Skeletal muscle satellite cell (primary cell): ENCODE results near the gene TMEFF2. TPM values are rescaled to one million over a fixed set of nuclear protein-coding genes. Genes with fewer than 3 reads are reported as not detected.

Experiments used
- H3K27me3 ChIP-seq: 2 replicates; pipeline ENCODE4 v1.7.0; 2013; ENCODE audit warnings: low read length; ENCODE audit not compliant: control insufficient read depth, insufficient read depth
- H3K36me3 ChIP-seq: 2 replicates; pipeline ENCODE4 v1.7.0; 2013; ENCODE audit warnings: mild to moderate bottlenecking, control low read depth, low read length; ENCODE audit not compliant: insufficient read depth
- H3K4me1 ChIP-seq: 2 replicates; pipeline ENCODE4 v1.7.0; 2013; ENCODE audit warnings: low read length; ENCODE audit not compliant: control insufficient read depth, insufficient read depth
- H3K4me2 ChIP-seq: 2 replicates; pipeline ENCODE4 v1.7.0; 2013; ENCODE audit warnings: mild to moderate bottlenecking, low read length
- H3K4me3 ChIP-seq: 2 replicates; pipeline ENCODE4 v1.7.0; 2013; ENCODE audit warnings: low read length
- H3K9ac ChIP-seq: 2 replicates; pipeline ENCODE4 v1.7.0; 2013; ENCODE audit warnings: mild to moderate bottlenecking, low read depth, low read length, moderate library complexity
- H3K9me3 ChIP-seq: replicated peaks from 2 replicates; pipeline ENCODE4 v1.7.0; 2013; ENCODE audit warnings: mild to moderate bottlenecking, control low read depth, low read length
- total RNA-seq: library from RNA; depleted of rRNA; stranded (reverse); fragments of >200 nt; gene quantifications from 2 replicates; pipeline ENCODE4 v1.2.3, GENCODE V29; 2012; rRNA removed

The TMEFF2 gene
- 9.2 and 13.7 TPM in 2 replicates for total RNA-seq

GRCh38 chr2:192194866-192195547, at the start of gene TMEFF2:
TMEFF2 (minus strand) TSS chr2:192194933; CDS start chr2:192194524, 409 bp downstream.
- peak within 1 kb of the TSS; percentile 94 for H3K4me2 ChIP-seq
- no peaks in the 10 kb centered on the region for H3K27me3 ChIP-seq
- H3K9ac ChIP-seq, result peak within 1 kb of the TSS; percentile 63
- no peaks in the 10 kb centered on the region for H3K9me3 ChIP-seq
- peak within 1 kb of the TSS; percentile 91 for H3K4me3 ChIP-seq
- no peaks in the 10 kb centered on the region for H3K36me3 ChIP-seq
- H3K4me1 ChIP-seq, result peaks cover 23% of the 10 kb centered on the region

- no peak overlapping the region for H3K9ac ChIP-seq
- H3K4me3 ChIP-seq, result no peak overlapping the region
- H3K27me3 ChIP-seq, result no peaks in the 10 kb centered on the region
- H3K36me3 ChIP-seq, result no peaks in the 10 kb centered on the region
- peaks cover 32% of the 10 kb centered on the region for H3K4me1 ChIP-seq
- H3K9me3 ChIP-seq, result no peaks in the 10 kb centered on the region
- no peak overlapping the region for H3K4me2 ChIP-seq
These were observed 48.8 kb upstream of the TMEFF2 start for GRCh38 chr2:192243488-192243887.

GRCh38 chr2:192236136-192236535, 41.4 kb upstream of the TMEFF2 start:
- no peak overlapping the region for H3K4me3 ChIP-seq
- no peaks in the 10 kb centered on the region for H3K9me3 ChIP-seq
- no peak overlapping the region for H3K9ac ChIP-seq
- H3K36me3 ChIP-seq, result no peaks in the 10 kb centered on the region
- H3K27me3 ChIP-seq, result no peaks in the 10 kb centered on the region
- H3K4me1 ChIP-seq, result peaks cover 15% of the 10 kb centered on the region
- H3K4me2 ChIP-seq, result peak overlapping the region; percentile 11

GRCh38 chr2:192230889-192231453, 36.2 kb upstream of the TMEFF2 start:
- H3K27me3 ChIP-seq, result no peaks in the 10 kb centered on the region
- H3K9ac ChIP-seq, result no peak overlapping the region
- H3K4me2 ChIP-seq, result peak overlapping the region; percentile 47
- H3K4me1 ChIP-seq, result peaks cover 16% of the 10 kb centered on the region
- H3K36me3 ChIP-seq, result no peaks in the 10 kb centered on the region
- no peak overlapping the region for H3K4me3 ChIP-seq
- no peaks in the 10 kb centered on the region for H3K9me3 ChIP-seq

- peaks cover 14% of the 10 kb centered on the region for H3K4me1 ChIP-seq
- no peak overlapping the region for H3K4me3 ChIP-seq
- no peak overlapping the region for H3K9ac ChIP-seq
- H3K36me3 ChIP-seq, result no peaks in the 10 kb centered on the region
- H3K4me2 ChIP-seq, result no peak overlapping the region
- no peaks in the 10 kb centered on the region for H3K9me3 ChIP-seq
- H3K27me3 ChIP-seq, result no peaks in the 10 kb centered on the region
These were observed 34.0 kb upstream of the TMEFF2 start for GRCh38 chr2:192228685-192229084.

GRCh38 chr2:192218970-192219369, 24.2 kb upstream of the TMEFF2 start:
- no peaks in the 10 kb centered on the region for H3K9me3 ChIP-seq
- H3K9ac ChIP-seq, result no peak overlapping the region
- H3K4me3 ChIP-seq, result no peak overlapping the region
- no peaks in the 10 kb centered on the region for H3K36me3 ChIP-seq
- no peak overlapping the region for H3K4me2 ChIP-seq
- no peaks in the 10 kb centered on the region for H3K27me3 ChIP-seq
- no peaks in the 10 kb centered on the region for H3K4me1 ChIP-seq

- no peaks in the 10 kb centered on the region for H3K9me3 ChIP-seq
- no peak overlapping the region for H3K4me2 ChIP-seq
- no peak overlapping the region for H3K4me3 ChIP-seq
- no peaks in the 10 kb centered on the region for H3K36me3 ChIP-seq
- H3K27me3 ChIP-seq, result no peaks in the 10 kb centered on the region
- no peaks in the 10 kb centered on the region for H3K4me1 ChIP-seq
- no peak overlapping the region for H3K9ac ChIP-seq
These were observed 23.6 kb upstream of the TMEFF2 start for GRCh38 chr2:192218377-192218776.

- no peak overlapping the region for H3K4me2 ChIP-seq
- H3K9me3 ChIP-seq, result no peaks in the 10 kb centered on the region
- H3K4me1 ChIP-seq, result no peaks in the 10 kb centered on the region
- no peaks in the 10 kb centered on the region for H3K27me3 ChIP-seq
- H3K4me3 ChIP-seq, result no peak overlapping the region
- no peak overlapping the region for H3K9ac ChIP-seq
- H3K36me3 ChIP-seq, result no peaks in the 10 kb centered on the region
These were observed 21.6 kb upstream of the TMEFF2 start for GRCh38 chr2:192216336-192216735.

- no peak overlapping the region for H3K4me3 ChIP-seq
- H3K27me3 ChIP-seq, result no peaks in the 10 kb centered on the region
- no peak overlapping the region for H3K4me2 ChIP-seq
- H3K36me3 ChIP-seq, result no peaks in the 10 kb centered on the region
- H3K4me1 ChIP-seq, result no peaks in the 10 kb centered on the region
- H3K9me3 ChIP-seq, result no peaks in the 10 kb centered on the region
- H3K9ac ChIP-seq, result no peak overlapping the region
These were observed 20.6 kb upstream of the TMEFF2 start for GRCh38 chr2:192215096-192215877.

- no peaks in the 10 kb centered on the region for H3K4me1 ChIP-seq
- H3K4me3 ChIP-seq, result no peak overlapping the region
- no peaks in the 10 kb centered on the region for H3K36me3 ChIP-seq
- no peak overlapping the region for H3K9ac ChIP-seq
- no peaks in the 10 kb centered on the region for H3K27me3 ChIP-seq
- no peak overlapping the region for H3K4me2 ChIP-seq
- H3K9me3 ChIP-seq, result no peaks in the 10 kb centered on the region
These were observed 14.1 kb upstream of the TMEFF2 start for GRCh38 chr2:192208848-192209247.

- Histone ChIP-seq H3K9ac (no peak overlapping the region), H3K4me3 (no peak overlapping the region), H3K9me3 (no peaks in the 10 kb centered on the region), H3K36me3 (no peaks in the 10 kb centered on the region), H3K4me1 (no peaks in the 10 kb centered on the region), H3K4me2 (no peak overlapping the region), H3K27me3 (no peaks in the 10 kb centered on the region)
These were observed 11.7 kb upstream of the TMEFF2 start for GRCh38 chr2:192206399-192206798.
